ENCODE data around the gene WDTC1.

DNA sequence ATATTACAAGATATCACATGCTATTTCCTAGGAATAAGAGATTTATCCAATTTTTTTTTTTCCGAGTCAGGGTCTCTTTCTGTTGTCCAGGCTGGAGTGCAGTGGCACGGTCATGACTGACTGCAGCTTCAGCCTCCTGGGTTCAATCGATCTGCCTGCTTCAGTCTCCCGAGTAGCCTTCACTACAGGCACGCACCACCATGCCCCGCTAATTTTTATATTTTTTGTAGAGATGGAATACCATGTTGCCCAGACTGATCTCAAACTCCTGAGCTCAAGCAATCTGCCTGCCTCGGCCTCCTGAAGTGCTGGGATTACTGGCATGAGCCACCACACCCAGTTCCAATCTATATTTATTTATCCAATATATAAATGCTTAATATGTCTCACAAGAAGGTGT lies 18.0 kb upstream of the WDTC1 start:
- TF ChIP-seq POLR2A (IDR thresholded peaks at IDR 0.05) (no peak), CTCF (IDR thresholded peaks at IDR 0.05 in 4 of 5, conservative IDR thresholded peaks at IDR 0.05 in 1 of 5) (no peak)
